HEK293 (cell line): Measurements from ENCODE around the gene TAF5.
A peak's percentile ranks its signal among the peaks of the same experiment; 100 is the strongest.

Experiments
- CTCF ChIA-PET: fragments of 350-600 bp; formaldehyde crosslinking; extraction: SDS; loops from one replicate; lab custom pipeline; 2021; ENCODE audit warnings: antibody characterized with exemption; lab: Yijun Ruan, JAX
- POLR2A ChIA-PET: fragments of 300-600 bp; formaldehyde crosslinking; extraction: SDS; loops from one replicate; lab custom pipeline; 2020; ENCODE audit warnings: antibody characterized with exemption, inconsistent platforms; lab: Yijun Ruan, JAX
- H3K27ac ChIP-seq: fragments of 200-500 bp; sonication (Bioruptor generic); 2 replicates; pipeline ENCODE4 v1.5.1; 2014; ENCODE audit warnings: low read depth, low read length, control low read depth, inconsistent platforms; ENCODE audit errors: extremely low read depth
- H3K36me3 ChIP-seq, 2 experiments: fragments of 200-500 bp in 1 of 2; sonication (Bioruptor generic) in 1 of 2; 1 replicate in 1 of 2; 2 replicates in 1 of 2; pipeline ENCODE4 v1.5.1; 2014 to 2017; ENCODE audit warnings: inconsistent platforms in 2 of 2, low read length in 2 of 2; ENCODE audit not compliant: control insufficient read depth in 2 of 2, insufficient read depth in 1 of 2
- H3K4me1 ChIP-seq: fragments of 200-500 bp; sonication (Bioruptor generic); 2 replicates; pipeline ENCODE4 v1.5.1; 2014; ENCODE audit warnings: mild to moderate bottlenecking, low read length, inconsistent platforms; ENCODE audit not compliant: control insufficient read depth, insufficient read depth
- H3K4me3 ChIP-seq: 2 replicates; pipeline ENCODE4 v1.5.1; 2011; ENCODE audit warnings: low read depth, mild to moderate bottlenecking, control low read depth, low read length, moderate library complexity
- H3K9me3 ChIP-seq: fragments of 200-500 bp; sonication (Bioruptor generic); 2 replicates; pipeline ENCODE4 v1.5.1; 2014; ENCODE audit warnings: low read depth, low read length, inconsistent platforms; ENCODE audit not compliant: control insufficient read depth, insufficient read depth
- KLF9 ChIP-seq: fragments of 450-650 bp; formaldehyde crosslinking; IDR thresholded peaks from 2 replicates; pipeline ENCODE4 v1.5.1; 2016; ENCODE audit warnings: missing biosample characterization, missing genetic modification characterization, low read depth
- MEIS1 ChIP-seq: sonication (generic); formaldehyde crosslinking; IDR thresholded peaks from 2 replicates; pipeline ENCODE4 v1.8.1; 2022; ENCODE audit warnings: missing genetic modification reagents, mild to moderate bottlenecking, borderline replicate concordance
- WT1 ChIP-seq: fragments of 450-650 bp; formaldehyde crosslinking; IDR thresholded peaks from 2 replicates; pipeline ENCODE4 v1.5.1; 2016; ENCODE audit warnings: missing biosample characterization, missing genetic modification characterization
- YY2 ChIP-seq: fragments of 450-650 bp; formaldehyde crosslinking; IDR thresholded peaks from 2 replicates; pipeline ENCODE4 v1.5.1; 2016; ENCODE audit warnings: missing biosample characterization, missing genetic modification characterization
- ZBTB8A ChIP-seq: fragments of 450-650 bp; formaldehyde crosslinking; IDR thresholded peaks from 2 replicates; pipeline ENCODE4 v1.5.1; 2016; ENCODE audit warnings: missing biosample characterization, missing genetic modification characterization
- ZNF157 ChIP-seq: fragments of 450-650 bp; formaldehyde crosslinking; IDR thresholded peaks from 2 replicates; pipeline ENCODE4 v1.5.1; 2016; ENCODE audit warnings: missing biosample characterization, missing genetic modification characterization
- ZNF175 ChIP-seq: fragments of 450-650 bp; formaldehyde crosslinking; IDR thresholded peaks from 2 replicates; pipeline ENCODE4 v1.5.1; 2016; ENCODE audit warnings: missing biosample characterization, missing genetic modification characterization
- ZNF211 ChIP-seq: fragments of 450-650 bp; formaldehyde crosslinking; IDR thresholded peaks from 2 replicates; pipeline ENCODE4 v1.5.1; 2016; ENCODE audit warnings: low read depth, missing biosample characterization, missing genetic modification characterization
- ZNF366 ChIP-seq: fragments of 450-650 bp; formaldehyde crosslinking; conservative IDR thresholded peaks from 2 replicates; pipeline ENCODE4 v1.5.1; 2016; ENCODE audit warnings: missing biosample characterization, missing genetic modification characterization
- ZNF391 ChIP-seq: fragments of 450-650 bp; formaldehyde crosslinking; IDR thresholded peaks from 2 replicates; pipeline ENCODE4 v1.5.1; 2016; ENCODE audit warnings: low read depth, missing biosample characterization, missing genetic modification characterization, borderline replicate concordance
- ZNF600 ChIP-seq: fragments of 450-650 bp; formaldehyde crosslinking; IDR thresholded peaks from 2 replicates; pipeline ENCODE4 v1.5.1; 2016; ENCODE audit warnings: missing biosample characterization, missing genetic modification characterization
- ZNF677 ChIP-seq: fragments of 450-650 bp; IDR thresholded peaks from 2 replicates; pipeline ENCODE4 v1.5.0; 2018; ENCODE audit warnings: missing biosample characterization, mild to moderate bottlenecking, missing genetic modification characterization, moderate library complexity
- ZNF707 ChIP-seq: fragments of 450-650 bp; formaldehyde crosslinking; IDR thresholded peaks from 2 replicates; pipeline ENCODE4 v1.5.1; 2016; ENCODE audit warnings: missing biosample characterization, missing genetic modification characterization
- TF ChIP-seq, protein P1 (sequence below): fragments of 450-650 bp; formaldehyde crosslinking; IDR thresholded peaks from 2 replicates; pipeline ENCODE4 v1.5.1; 2016; ENCODE audit warnings: missing biosample characterization, missing genetic modification characterization
- TF ChIP-seq, protein P2 (sequence below): fragments of 450-650 bp; formaldehyde crosslinking; IDR thresholded peaks from 2 replicates; pipeline ENCODE4 v1.5.1; 2016; ENCODE audit warnings: missing biosample characterization, missing genetic modification characterization
- TF ChIP-seq, protein P3 (sequence below): fragments of 450-650 bp; IDR thresholded peaks from 2 replicates; pipeline ENCODE4 v1.5.1; 2018; ENCODE audit warnings: missing biosample characterization, missing genetic modification characterization
- TF ChIP-seq, protein P4 (sequence below): fragments of 450-650 bp; formaldehyde crosslinking; IDR thresholded peaks from 2 replicates; pipeline ENCODE4 v1.5.1; 2016; ENCODE audit warnings: missing biosample characterization, missing genetic modification characterization

The TAF5 gene

DNA sequence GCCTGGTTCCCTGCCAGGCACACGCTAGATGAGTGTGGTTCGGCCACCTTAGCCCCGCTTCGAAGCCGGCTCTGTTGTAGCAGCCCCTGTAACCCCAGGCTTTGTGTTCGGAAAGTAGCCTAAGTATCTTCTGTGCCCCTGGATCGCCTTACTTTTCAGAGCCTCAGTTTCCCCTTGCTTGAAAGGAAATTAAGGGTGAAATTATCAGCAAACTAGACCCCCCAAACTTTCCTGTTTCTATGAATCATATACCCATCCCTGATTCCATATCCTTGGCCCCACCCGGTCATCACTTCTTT, 29.0 kb downstream of the TAF5 start:
- no peak for TF ChIP-seq ZNF157 (tag by site-specific recombination)
- TF ChIP-seq, protein P1, sequence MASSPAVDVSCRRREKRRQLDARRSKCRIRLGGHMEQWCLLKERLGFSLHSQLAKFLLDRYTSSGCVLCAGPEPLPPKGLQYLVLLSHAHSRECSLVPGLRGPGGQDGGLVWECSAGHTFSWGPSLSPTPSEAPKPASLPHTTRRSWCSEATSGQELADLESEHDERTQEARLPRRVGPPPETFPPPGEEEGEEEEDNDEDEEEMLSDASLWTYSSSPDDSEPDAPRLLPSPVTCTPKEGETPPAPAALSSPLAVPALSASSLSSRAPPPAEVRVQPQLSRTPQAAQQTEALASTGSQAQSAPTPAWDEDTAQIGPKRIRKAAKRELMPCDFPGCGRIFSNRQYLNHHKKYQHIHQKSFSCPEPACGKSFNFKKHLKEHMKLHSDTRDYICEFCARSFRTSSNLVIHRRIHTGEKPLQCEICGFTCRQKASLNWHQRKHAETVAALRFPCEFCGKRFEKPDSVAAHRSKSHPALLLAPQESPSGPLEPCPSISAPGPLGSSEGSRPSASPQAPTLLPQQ (tag by site-specific recombination), result peak; percentile 41; the same call in 1 of the 2 replicates
- TF ChIP-seq, protein P2, sequence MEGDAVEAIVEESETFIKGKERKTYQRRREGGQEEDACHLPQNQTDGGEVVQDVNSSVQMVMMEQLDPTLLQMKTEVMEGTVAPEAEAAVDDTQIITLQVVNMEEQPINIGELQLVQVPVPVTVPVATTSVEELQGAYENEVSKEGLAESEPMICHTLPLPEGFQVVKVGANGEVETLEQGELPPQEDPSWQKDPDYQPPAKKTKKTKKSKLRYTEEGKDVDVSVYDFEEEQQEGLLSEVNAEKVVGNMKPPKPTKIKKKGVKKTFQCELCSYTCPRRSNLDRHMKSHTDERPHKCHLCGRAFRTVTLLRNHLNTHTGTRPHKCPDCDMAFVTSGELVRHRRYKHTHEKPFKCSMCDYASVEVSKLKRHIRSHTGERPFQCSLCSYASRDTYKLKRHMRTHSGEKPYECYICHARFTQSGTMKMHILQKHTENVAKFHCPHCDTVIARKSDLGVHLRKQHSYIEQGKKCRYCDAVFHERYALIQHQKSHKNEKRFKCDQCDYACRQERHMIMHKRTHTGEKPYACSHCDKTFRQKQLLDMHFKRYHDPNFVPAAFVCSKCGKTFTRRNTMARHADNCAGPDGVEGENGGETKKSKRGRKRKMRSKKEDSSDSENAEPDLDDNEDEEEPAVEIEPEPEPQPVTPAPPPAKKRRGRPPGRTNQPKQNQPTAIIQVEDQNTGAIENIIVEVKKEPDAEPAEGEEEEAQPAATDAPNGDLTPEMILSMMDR, result 0 out of 2 replicates have a peak, but pooled peaks have one; percentile 7
- TF ChIP-seq, all 188 proteins: peak for 2
- peaks cover 53 to 64% of the 10 kb centered on the region in 2 experiments for H3K36me3 ChIP-seq
- ChIA-PET CTCF (interaction anchor here (1.4 kb wide), 1 partner anchor 167 kb away, joined by 4 read pairs; no protein-coding TSS in a partner anchor), POLR2A (interaction anchor here (0.7 to 2.0 kb wide), 8 partner anchors 19 to 95 kb away, joined by 3 to 15 read pairs (median 4); partner anchors contain the start of genes PCGF6 and TAF5)
- peak overlapping the region; percentile 55 for H3K4me3 ChIP-seq
- peak overlapping the region; percentile 30; the same call in 1 of the 2 replicates for H3K27ac ChIP-seq
- peaks cover 6% of the 10 kb centered on the region for H3K4me1 ChIP-seq
- H3K9me3 ChIP-seq, result no peaks in the 10 kb centered on the region

DNA sequence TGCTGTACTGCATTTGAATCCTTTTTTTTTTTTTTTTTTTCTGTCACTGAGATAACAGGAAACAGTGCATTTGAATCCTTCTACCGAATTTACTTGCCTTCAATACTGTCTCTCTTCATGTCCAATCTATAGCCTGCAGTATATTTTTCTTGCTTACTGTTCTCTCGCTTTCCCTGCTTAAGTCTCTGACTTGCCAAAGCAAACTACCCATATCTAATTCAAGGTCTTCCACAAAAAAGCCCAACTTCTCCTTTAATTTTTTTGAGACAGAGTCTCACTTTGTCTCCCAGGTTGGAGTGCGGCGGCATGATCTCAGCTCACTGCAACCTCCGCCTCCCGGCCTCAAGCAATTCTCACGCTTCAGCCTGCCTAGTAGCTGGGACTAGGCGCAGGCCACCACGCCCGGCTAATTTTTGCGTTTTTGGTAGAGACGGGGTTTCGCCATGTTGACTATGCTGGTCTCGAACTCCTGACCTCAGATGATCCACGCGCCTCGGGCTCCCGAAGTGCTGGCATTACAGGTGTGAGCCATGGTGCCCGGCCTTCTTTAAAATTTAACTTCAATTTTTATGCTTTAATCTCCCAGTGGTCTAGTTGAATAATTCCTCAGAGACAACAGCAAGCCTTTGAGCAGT, 29.5 kb downstream of the TAF5 start:
- Histone ChIP-seq H3K9me3 (no peaks in the 10 kb centered on the region), H3K36me3 (peaks cover 52 to 65% of the 10 kb centered on the region in 2 experiments), H3K4me3 (peak overlapping the region; percentile 55), H3K4me1 (peaks cover 6% of the 10 kb centered on the region), H3K27ac (no peak overlapping the region; the same call in 1 of the 2 replicates)
- CTCF ChIA-PET, result interaction anchor here (1.4 to 1.5 kb wide), 2 partner anchors 15 to 167 kb away, joined by 4 to 5 read pairs; no protein-coding TSS in a partner anchor
- no peak for TF ChIP-seq WT1
- TF ChIP-seq YY2, result no peak
- no peak for TF ChIP-seq ZBTB8A
- POLR2A ChIA-PET, result interaction anchor here (1.0 to 2.0 kb wide), 6 partner anchors 23 to 95 kb away, joined by 3 to 15 read pairs (median 8); partner anchors contain the start of genes PCGF6 and TAF5

DNA sequence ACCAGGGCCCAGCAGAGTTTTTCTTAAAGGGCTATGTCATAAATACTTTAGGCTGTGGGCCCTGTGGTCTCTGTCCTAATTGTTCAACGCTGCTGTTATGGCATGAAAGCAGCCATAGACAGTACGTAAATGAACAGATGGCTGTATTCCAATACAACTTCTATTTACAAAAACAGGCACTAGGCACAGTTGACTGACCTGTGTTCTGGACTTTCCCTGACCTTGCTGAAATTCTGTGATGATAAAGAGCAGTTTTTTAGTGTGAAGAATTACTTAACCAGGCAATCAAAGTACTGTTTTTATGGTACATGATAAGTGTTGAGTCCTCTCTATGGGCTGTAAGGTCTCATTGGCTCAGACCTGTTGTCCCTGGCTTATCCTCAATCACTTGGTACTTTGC, 45.8 kb downstream of the TAF5 start:
- ChIA-PET POLR2A (no interaction called here), CTCF (interaction anchor here (0.6 to 7.7 kb wide), 4 partner anchors 10 to 180 kb away, joined by 3 to 58 read pairs (median 7); no protein-coding TSS in a partner anchor)
- H3K36me3 ChIP-seq, result peaks cover 58 to 90% of the 10 kb centered on the region in 2 experiments

DNA sequence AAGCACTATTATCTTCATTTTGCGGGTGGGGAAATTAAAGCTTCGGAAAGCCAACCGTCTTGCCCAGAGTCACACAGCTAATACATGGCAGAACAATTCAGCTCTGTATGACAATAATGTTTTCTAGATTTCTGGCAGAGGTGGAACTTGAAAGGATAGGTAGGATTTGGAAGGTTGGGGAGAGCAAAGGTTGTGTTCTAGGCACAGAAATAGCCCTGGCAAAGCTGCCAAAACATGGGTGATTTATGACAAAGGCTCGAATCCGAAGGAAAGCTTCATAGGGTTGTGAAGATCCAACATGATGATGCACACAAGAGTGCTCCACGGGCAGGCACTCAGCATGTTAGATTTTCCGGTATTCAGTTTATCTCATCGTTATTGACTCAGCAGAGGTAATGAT, 47.8 kb downstream of the TAF5 start:
- H3K4me3 ChIP-seq, result no peak overlapping the region
- H3K36me3 ChIP-seq, result peaks cover 60 to 92% of the 10 kb centered on the region in 2 experiments
- ChIA-PET CTCF (interaction anchor here (1.1 to 7.7 kb wide), 14 partner anchors 13 to 270 kb away, joined by 3 to 58 read pairs (median 6); no protein-coding TSS in a partner anchor), POLR2A (no interaction called here)
- no peak overlapping the region for H3K27ac ChIP-seq
- no peaks in the 10 kb centered on the region for H3K9me3 ChIP-seq
- no peaks in the 10 kb centered on the region for H3K4me1 ChIP-seq
- TF ChIP-seq ZNF366 (no peak), ZNF175 (tag by site-specific recombination) (no peak), ZNF707 (tag by site-specific recombination) (no peak)
- TF ChIP-seq, protein P3, sequence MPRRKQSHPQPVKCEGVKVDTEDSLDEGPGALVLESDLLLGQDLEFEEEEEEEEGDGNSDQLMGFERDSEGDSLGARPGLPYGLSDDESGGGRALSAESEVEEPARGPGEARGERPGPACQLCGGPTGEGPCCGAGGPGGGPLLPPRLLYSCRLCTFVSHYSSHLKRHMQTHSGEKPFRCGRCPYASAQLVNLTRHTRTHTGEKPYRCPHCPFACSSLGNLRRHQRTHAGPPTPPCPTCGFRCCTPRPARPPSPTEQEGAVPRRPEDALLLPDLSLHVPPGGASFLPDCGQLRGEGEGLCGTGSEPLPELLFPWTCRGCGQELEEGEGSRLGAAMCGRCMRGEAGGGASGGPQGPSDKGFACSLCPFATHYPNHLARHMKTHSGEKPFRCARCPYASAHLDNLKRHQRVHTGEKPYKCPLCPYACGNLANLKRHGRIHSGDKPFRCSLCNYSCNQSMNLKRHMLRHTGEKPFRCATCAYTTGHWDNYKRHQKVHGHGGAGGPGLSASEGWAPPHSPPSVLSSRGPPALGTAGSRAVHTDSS (tag by site-specific recombination), result no peak
- TF ChIP-seq, protein P4, sequence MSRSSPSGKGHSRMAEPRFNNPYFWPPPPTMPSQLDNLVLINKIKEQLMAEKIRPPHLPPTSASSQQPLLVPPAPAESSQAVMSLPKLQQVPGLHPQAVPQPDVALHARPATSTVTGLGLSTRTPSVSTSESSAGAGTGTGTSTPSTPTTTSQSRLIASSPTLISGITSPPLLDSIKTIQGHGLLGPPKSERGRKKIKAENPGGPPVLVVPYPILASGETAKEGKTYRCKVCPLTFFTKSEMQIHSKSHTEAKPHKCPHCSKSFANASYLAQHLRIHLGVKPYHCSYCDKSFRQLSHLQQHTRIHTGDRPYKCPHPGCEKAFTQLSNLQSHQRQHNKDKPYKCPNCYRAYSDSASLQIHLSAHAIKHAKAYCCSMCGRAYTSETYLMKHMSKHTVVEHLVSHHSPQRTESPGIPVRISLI (tag by site-specific recombination), result no peak

More for the DNA sequence above, 45.8 kb downstream of the TAF5 start:
- Histone ChIP-seq H3K4me1 (no peaks in the 10 kb centered on the region), H3K9me3 (no peaks in the 10 kb centered on the region), H3K4me3 (no peak overlapping the region), H3K27ac (no peak overlapping the region)
- no peak for TF ChIP-seq ZNF391
- no peak for TF ChIP-seq MEIS1
- no peak for TF ChIP-seq KLF9 (tag by site-specific recombination)
- TF ChIP-seq ZNF211 (tag by site-specific recombination), result no peak
- TF ChIP-seq ZNF677 (tag by site-specific recombination), result no peak
- peak; percentile 46; the same call in 1 of the 2 replicates for TF ChIP-seq ZNF600 (tag by site-specific recombination)
